Nephron (organoid): ENCODE measurements around the gene ZNF335.

Experiments
- H3K27ac Mint-ChIP-seq, 3 experiments: 2 replicates each; pipeline ENCODE4 v1.8.0; 2020; ENCODE audit warnings: mixed read lengths in 3 of 3, mild to moderate bottlenecking in 2 of 3, moderate library complexity in 1 of 3
- H3K27me3 Mint-ChIP-seq: 2 replicates; pipeline ENCODE4 v1.8.0; 2021; ENCODE audit warnings: low read depth, mild to moderate bottlenecking, moderate library complexity, mixed read lengths
- H3K36me3 Mint-ChIP-seq: 2 replicates; pipeline ENCODE4 v1.8.0; 2020; ENCODE audit warnings: low read depth, mixed read lengths
- H3K4me1 Mint-ChIP-seq: 2 replicates; pipeline ENCODE4 v1.8.0; 2020; ENCODE audit warnings: mixed read lengths
- H3K4me3 Mint-ChIP-seq, 3 experiments: 2 replicates each; pipeline ENCODE4 v1.8.0; 2020; ENCODE audit warnings: mild to moderate bottlenecking in 3 of 3, mixed read lengths in 3 of 3, moderate library complexity in 2 of 3
- H3K9me3 Mint-ChIP-seq: 2 replicates; pipeline ENCODE4 v1.8.0; 2020; ENCODE audit warnings: mixed read lengths
- CTCF ChIP-seq, 3 experiments: fragments of 200-600 bp; sonication (generic); IDR thresholded peaks; one replicate each; pipeline ENCODE4 v1.5.0; 2021; ENCODE audit warnings: antibody characterized with exemption in 3 of 3; ENCODE audit not compliant: unreplicated experiment in 3 of 3

The ZNF335 gene

GRCh38 chr20:45927071-45927878, 44.7 kb downstream of the ZNF335 start:
- H3K36me3 Mint-ChIP-seq = no peaks in the 10 kb centered on the region
- TF ChIP-seq CTCF (IDR thresholded peaks at IDR 0.05; ENCODE audit: unreplicated experiment in 3 of 3) = no peak
- peak overlapping the region in 2 of 3 experiments; percentile 26 to 41 for H3K27ac Mint-ChIP-seq
- no peaks in the 10 kb centered on the region for H3K9me3 Mint-ChIP-seq
- H3K4me1 Mint-ChIP-seq = peaks cover 22% of the 10 kb centered on the region
- no peak overlapping the region for H3K4me3 Mint-ChIP-seq
- no peaks in the 10 kb centered on the region for H3K27me3 Mint-ChIP-seq

GRCh38 chr20:45926731-45927070, 45.3 kb downstream of the ZNF335 start:
- no peak for TF ChIP-seq CTCF (IDR thresholded peaks at IDR 0.05; ENCODE audit: unreplicated experiment in 3 of 3)
- H3K4me3 Mint-ChIP-seq = no peak overlapping the region
- peak overlapping the region in 2 of 3 experiments; percentile 26 to 41 for H3K27ac Mint-ChIP-seq
- no peaks in the 10 kb centered on the region for H3K36me3 Mint-ChIP-seq
- no peaks in the 10 kb centered on the region for H3K27me3 Mint-ChIP-seq
- H3K4me1 Mint-ChIP-seq = peaks cover 25% of the 10 kb centered on the region
- H3K9me3 Mint-ChIP-seq = no peaks in the 10 kb centered on the region

- H3K4me1 Mint-ChIP-seq = peaks cover 33% of the 10 kb centered on the region
- no peaks in the 10 kb centered on the region for H3K9me3 Mint-ChIP-seq
- H3K27me3 Mint-ChIP-seq = no peaks in the 10 kb centered on the region
- no peak for TF ChIP-seq CTCF (IDR thresholded peaks at IDR 0.05; ENCODE audit: unreplicated experiment in 3 of 3)
- peak overlapping the region; percentile 93 to 97 (median 96) for H3K27ac Mint-ChIP-seq
- peak overlapping the region in 1 of 3 experiments; percentile 12 for H3K4me3 Mint-ChIP-seq
- H3K36me3 Mint-ChIP-seq = no peaks in the 10 kb centered on the region
Measured at GRCh38 chr20:45925821-45926506, 46.0 kb downstream of the ZNF335 start.

- Mint-ChIP-seq H3K27me3 (no peaks in the 10 kb centered on the region), H3K27ac (peak overlapping the region; percentile 93 to 97 (median 96)), H3K9me3 (no peaks in the 10 kb centered on the region), H3K4me3 (peak overlapping the region; percentile 54 to 69 (median 64)), H3K4me1 (peaks cover 46% of the 10 kb centered on the region), H3K36me3 (no peaks in the 10 kb centered on the region)
- TF ChIP-seq CTCF (IDR thresholded peaks at IDR 0.05; ENCODE audit: unreplicated experiment in 3 of 3) = no peak
Measured at GRCh38 chr20:45924391-45925261, 47.4 kb downstream of the ZNF335 start.

- no peaks in the 10 kb centered on the region for H3K27me3 Mint-ChIP-seq
- H3K27ac Mint-ChIP-seq = peak overlapping the region; percentile 95 to 96 (median 95)
- no peak for TF ChIP-seq CTCF (IDR thresholded peaks at IDR 0.05; ENCODE audit: unreplicated experiment in 3 of 3)
- H3K9me3 Mint-ChIP-seq = no peaks in the 10 kb centered on the region
- peak overlapping the region; percentile 18 to 66 (median 24) for H3K4me3 Mint-ChIP-seq
- peaks cover 62% of the 10 kb centered on the region for H3K4me1 Mint-ChIP-seq
- H3K36me3 Mint-ChIP-seq = no peaks in the 10 kb centered on the region
Measured at GRCh38 chr20:45921337-45922189, 50.4 kb downstream of the ZNF335 start.
